WTC11 (cell line): ENCODE measurements around the gene SNCAIP. TPM values are rescaled to one million over a fixed set of nuclear protein-coding genes. Genes with fewer than 3 reads are reported as not detected.

ENCODE experiments used
- ATAC-seq: fragments of 200-7000 bp; cut with Tn5 transposase; 2 replicates; pipeline ENCODE4 v1.10.0; 2021; ENCODE audit warnings: mild to moderate bottlenecking, moderate library complexity
- CTCF ChIA-PET: fragments of 300-600 bp; sonication (Branson Sonifier 250); formaldehyde crosslinking; loops from one replicate; lab custom pipeline; 2021; ENCODE audit warnings: antibody characterized with exemption; lab: Charles Lee
- POLR2A ChIA-PET: fragments of 350-600 bp; sonication (Branson Sonifier 250); formaldehyde crosslinking; loops from one replicate; lab custom pipeline; 2021; ENCODE audit warnings: antibody characterized with exemption; lab: Charles Lee
- DNase-seq: peaks from one replicate; pipeline ENCODE4 v3.0.0; 2021; ENCODE audit warnings: low spot score
- H3K27ac Mint-ChIP-seq: 2 replicates; pipeline ENCODE4 v1.8.0; 2021; ENCODE audit warnings: mixed read lengths
- H3K27me3 Mint-ChIP-seq: 2 replicates; pipeline ENCODE4 v1.8.0; 2021; ENCODE audit warnings: low read depth, mild to moderate bottlenecking, moderate library complexity, mixed read lengths
- H3K36me3 Mint-ChIP-seq: 2 replicates; pipeline ENCODE4 v1.8.0; 2021; ENCODE audit warnings: mixed read lengths
- H3K4me1 Mint-ChIP-seq: 2 replicates; pipeline ENCODE4 v1.8.0; 2022; ENCODE audit warnings: mixed read lengths
- H3K4me3 Mint-ChIP-seq: 2 replicates; pipeline ENCODE4 v1.8.0; 2021; ENCODE audit warnings: mild to moderate bottlenecking, moderate library complexity, mixed read lengths
- H3K9me3 Mint-ChIP-seq: 2 replicates; pipeline ENCODE4 v1.8.0; 2021; ENCODE audit warnings: mixed read lengths
- ARID4B ChIP-seq: sonication (generic); formaldehyde crosslinking; IDR thresholded peaks from 2 replicates; pipeline ENCODE4 v1.8.0; 2023; ENCODE audit warnings: missing genetic modification reagents, mild to moderate bottlenecking, borderline replicate concordance
- ATF1 ChIP-seq: sonication (generic); formaldehyde crosslinking; IDR thresholded peaks from 2 replicates; pipeline ENCODE4 v1.8.1; 2023; ENCODE audit warnings: mild to moderate bottlenecking, moderate library complexity, missing genetic modification reagents
- CREM ChIP-seq: sonication (generic); formaldehyde crosslinking; IDR thresholded peaks from 2 replicates; pipeline ENCODE4 v1.8.1; 2022; ENCODE audit warnings: mild to moderate bottlenecking, missing genetic modification reagents, moderate library complexity
- E2F1 ChIP-seq: sonication (generic); formaldehyde crosslinking; IDR thresholded peaks from 2 replicates; pipeline ENCODE4 v1.8.0; 2022; ENCODE audit warnings: mild to moderate bottlenecking, missing genetic modification reagents
- E2F4 ChIP-seq: sonication (generic); formaldehyde crosslinking; IDR thresholded peaks from 2 replicates; pipeline ENCODE4 v1.8.1; 2022; ENCODE audit warnings: low read depth, mild to moderate bottlenecking, moderate library complexity, missing genetic modification reagents, borderline replicate concordance
- GRHL2 ChIP-seq: fragments of 250-450 bp; sonication (Bioruptor Pico); IDR thresholded peaks from 2 replicates; pipeline ENCODE4 v1.8.0; 2022; ENCODE audit warnings: mild to moderate bottlenecking, moderate library complexity; ENCODE audit not compliant: insufficient replicate concordance, severe bottlenecking
- MLX ChIP-seq: sonication (generic); formaldehyde crosslinking; IDR thresholded peaks from 2 replicates; pipeline ENCODE4 v1.8.1; 2023; ENCODE audit warnings: mild to moderate bottlenecking, missing genetic modification reagents, moderate library complexity
- PRRX2 ChIP-seq: fragments of 250-450 bp; sonication (Bioruptor Pico); IDR thresholded peaks from 2 replicates; pipeline ENCODE4 v1.8.0; 2021; ENCODE audit warnings: mild to moderate bottlenecking
- SMAD3 ChIP-seq: sonication (generic); formaldehyde crosslinking; IDR thresholded peaks from 2 replicates; pipeline ENCODE4 v1.8.0; 2022; ENCODE audit warnings: missing genetic modification reagents, mild to moderate bottlenecking, borderline replicate concordance
- SMAD4 ChIP-seq: sonication (generic); formaldehyde crosslinking; IDR thresholded peaks from 2 replicates; pipeline ENCODE4 v1.8.0; 2022; ENCODE audit warnings: mild to moderate bottlenecking, missing genetic modification reagents
- TEAD1 ChIP-seq: sonication (generic); formaldehyde crosslinking; IDR thresholded peaks from 2 replicates; pipeline ENCODE4 v1.8.0; 2022; ENCODE audit warnings: mild to moderate bottlenecking, missing genetic modification reagents
- ZNF121 ChIP-seq: sonication (generic); formaldehyde crosslinking; IDR thresholded peaks from 2 replicates; pipeline ENCODE4 v1.8.0; 2023; ENCODE audit warnings: missing genetic modification reagents
- ZNF138 ChIP-seq: sonication (generic); formaldehyde crosslinking; conservative IDR thresholded peaks from 2 replicates; pipeline ENCODE4 v1.8.1; 2022; ENCODE audit warnings: mild to moderate bottlenecking, moderate library complexity, missing genetic modification reagents
- ZNF416 ChIP-seq: fragments of 250-450 bp; sonication (Bioruptor Pico); IDR thresholded peaks from 2 replicates; pipeline ENCODE4 v1.9.0; 2021; ENCODE audit warnings: mild to moderate bottlenecking, inconsistent platforms
- total RNA-seq: library from RNA; stranded (reverse); gene quantifications from 3 replicates; pipeline ENCODE4 v1.2.3, GENCODE V29; 2021
- TF ChIP-seq, protein P1 (sequence below): sonication (generic); formaldehyde crosslinking; IDR thresholded peaks from 2 replicates; pipeline ENCODE4 v1.8.1; 2022; ENCODE audit warnings: missing genetic modification reagents, borderline replicate concordance
- TF ChIP-seq, protein P2 (sequence below): fragments of 250-450 bp; sonication (Bioruptor Pico); IDR thresholded peaks from 2 replicates; pipeline ENCODE4 v1.8.0; 2021; ENCODE audit warnings: mild to moderate bottlenecking
- TF ChIP-seq, protein P3 (sequence below): sonication (generic); formaldehyde crosslinking; IDR thresholded peaks from 2 replicates; pipeline ENCODE4 v1.8.0; 2022; ENCODE audit warnings: mild to moderate bottlenecking, missing genetic modification reagents

Gene SNCAIP
- total RNA-seq, 1 experiment from 2014 or later = 10.0 TPM

GRCh38 chr5:122470365-122470764 is 158.3 kb downstream of the SNCAIP start:
- Mint-ChIP-seq H3K36me3 (peaks cover 10% of the 10 kb centered on the region; the same call in 1 of the 2 replicates), H3K9me3 (peaks cover 5% of the 10 kb centered on the region), H3K4me3 (no peak overlapping the region), H3K27me3 (no peaks in the 10 kb centered on the region), H3K4me1 (peaks cover 71% of the 10 kb centered on the region), H3K27ac (no peak overlapping the region)
- DNase-seq = no peak
- TF ChIP-seq CREM (CRISPR knock-in tag) (no peak), E2F1 (CRISPR knock-in tag) (no peak), ZNF121 (CRISPR knock-in tag) (no peak), ZNF138 (CRISPR knock-in tag) (no peak), ARID4B (CRISPR knock-in tag) (no peak), ZNF416 (CRISPR knock-in tag) (no peak), TEAD1 (CRISPR knock-in tag) (no peak), SMAD3 (CRISPR knock-in tag) (no peak), E2F4 (no peak), ATF1 (no peak), SMAD4 (CRISPR knock-in tag) (no peak), GRHL2 (CRISPR knock-in tag) (no peak), MLX (CRISPR knock-in tag) (no peak), PRRX2 (CRISPR knock-in tag) (no peak)
- TF ChIP-seq, protein P1, sequence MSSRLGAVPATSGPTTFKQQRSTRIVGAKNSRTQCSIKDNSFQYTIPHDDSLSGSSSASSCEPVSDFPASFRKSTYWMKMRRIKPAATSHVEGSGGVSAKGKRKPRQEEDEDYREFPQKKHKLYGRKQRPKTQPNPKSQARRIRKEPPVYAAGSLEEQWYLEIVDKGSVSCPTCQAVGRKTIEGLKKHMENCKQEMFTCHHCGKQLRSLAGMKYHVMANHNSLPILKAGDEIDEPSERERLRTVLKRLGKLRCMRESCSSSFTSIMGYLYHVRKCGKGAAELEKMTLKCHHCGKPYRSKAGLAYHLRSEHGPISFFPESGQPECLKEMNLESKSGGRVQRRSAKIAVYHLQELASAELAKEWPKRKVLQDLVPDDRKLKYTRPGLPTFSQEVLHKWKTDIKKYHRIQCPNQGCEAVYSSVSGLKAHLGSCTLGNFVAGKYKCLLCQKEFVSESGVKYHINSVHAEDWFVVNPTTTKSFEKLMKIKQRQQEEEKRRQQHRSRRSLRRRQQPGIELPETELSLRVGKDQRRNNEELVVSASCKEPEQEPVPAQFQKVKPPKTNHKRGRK (CRISPR knock-in tag) = no peak
- TF ChIP-seq, protein P2, sequence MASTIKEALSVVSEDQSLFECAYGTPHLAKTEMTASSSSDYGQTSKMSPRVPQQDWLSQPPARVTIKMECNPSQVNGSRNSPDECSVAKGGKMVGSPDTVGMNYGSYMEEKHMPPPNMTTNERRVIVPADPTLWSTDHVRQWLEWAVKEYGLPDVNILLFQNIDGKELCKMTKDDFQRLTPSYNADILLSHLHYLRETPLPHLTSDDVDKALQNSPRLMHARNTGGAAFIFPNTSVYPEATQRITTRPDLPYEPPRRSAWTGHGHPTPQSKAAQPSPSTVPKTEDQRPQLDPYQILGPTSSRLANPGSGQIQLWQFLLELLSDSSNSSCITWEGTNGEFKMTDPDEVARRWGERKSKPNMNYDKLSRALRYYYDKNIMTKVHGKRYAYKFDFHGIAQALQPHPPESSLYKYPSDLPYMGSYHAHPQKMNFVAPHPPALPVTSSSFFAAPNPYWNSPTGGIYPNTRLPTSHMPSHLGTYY = no peak
- TF ChIP-seq, protein P3, sequence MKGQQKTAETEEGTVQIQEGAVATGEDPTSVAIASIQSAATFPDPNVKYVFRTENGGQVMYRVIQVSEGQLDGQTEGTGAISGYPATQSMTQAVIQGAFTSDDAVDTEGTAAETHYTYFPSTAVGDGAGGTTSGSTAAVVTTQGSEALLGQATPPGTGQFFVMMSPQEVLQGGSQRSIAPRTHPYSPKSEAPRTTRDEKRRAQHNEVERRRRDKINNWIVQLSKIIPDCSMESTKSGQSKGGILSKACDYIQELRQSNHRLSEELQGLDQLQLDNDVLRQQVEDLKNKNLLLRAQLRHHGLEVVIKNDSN (CRISPR knock-in tag) = no peak
- ATAC-seq = no peak
- POLR2A ChIA-PET = no interaction called here
- CTCF ChIA-PET = interaction anchor here (0.8 to 2.0 kb wide), 5 partner anchors 8 to 173 kb away, joined by 3 to 9 read pairs (median 3); no protein-coding TSS in a partner anchor
